AG09309 (cell line): Measurements from ENCODE around the gene OBSCN.
"Not testable (repeated sequence)": the region's sequence is repeated elsewhere in the genome, so short reads cannot be mapped to it uniquely, and the experiment has no call there.

Experiments
- DNase-seq: peaks from one replicate; pipeline ENCODE4 v3.0.0-alpha.2; 2010; ENCODE audit warnings: low read depth
- H3K4me3 ChIP-seq: 2 replicates; pipeline ENCODE4 v1.5.1; 2011; ENCODE audit warnings: mild to moderate bottlenecking, low read depth, low read length, moderate library complexity; ENCODE audit not compliant: control insufficient read depth
- TF ChIP-seq, protein P1 (sequence below): IDR thresholded peaks from 2 replicates; pipeline ENCODE4 v1.5.1; 2011; ENCODE audit warnings: mild to moderate bottlenecking, low read depth, low read length, inconsistent platforms; ENCODE audit not compliant: insufficient read depth, control insufficient read depth; ENCODE audit errors: missing control alignments

Gene OBSCN

DNA sequence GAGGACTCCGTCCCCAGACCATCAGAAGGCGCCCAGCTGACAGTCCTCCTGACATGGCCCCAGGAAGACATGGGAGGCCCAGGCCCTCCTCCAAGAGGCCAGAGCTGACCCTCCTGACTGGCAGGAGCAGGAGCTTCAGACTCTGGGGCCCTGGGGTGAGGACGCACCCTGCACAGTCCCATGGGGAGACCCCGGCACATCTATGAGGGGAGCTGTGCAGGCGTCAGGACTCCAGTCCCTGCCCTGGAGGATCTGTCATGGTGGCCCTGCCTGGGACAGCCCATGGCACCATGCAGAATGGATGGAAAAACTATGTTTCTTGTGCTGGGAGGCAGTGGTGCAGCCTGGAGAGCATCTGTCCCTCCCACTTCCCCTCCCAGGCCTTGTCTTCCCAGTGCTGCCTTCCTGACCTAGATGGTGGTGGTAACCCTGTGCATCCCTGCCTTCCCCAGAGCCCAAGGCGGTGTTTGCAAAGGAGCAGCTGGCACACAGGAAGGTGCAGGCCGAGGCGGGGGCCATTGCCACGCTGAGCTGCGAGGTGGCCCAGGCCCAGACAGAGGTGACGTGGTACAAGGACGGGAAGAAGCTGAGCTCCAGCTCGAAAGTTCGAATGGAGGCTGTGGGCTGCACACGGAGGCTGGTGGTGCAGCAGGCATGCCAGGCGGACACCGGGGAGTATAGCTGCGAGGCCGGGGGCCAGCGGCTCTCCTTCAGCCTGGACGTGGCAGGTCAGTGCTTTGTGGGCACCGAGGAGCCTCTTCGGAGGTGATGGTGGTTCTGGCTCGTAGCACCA lies 41.9 kb downstream of the OBSCN start:
- TF ChIP-seq, protein P1, sequence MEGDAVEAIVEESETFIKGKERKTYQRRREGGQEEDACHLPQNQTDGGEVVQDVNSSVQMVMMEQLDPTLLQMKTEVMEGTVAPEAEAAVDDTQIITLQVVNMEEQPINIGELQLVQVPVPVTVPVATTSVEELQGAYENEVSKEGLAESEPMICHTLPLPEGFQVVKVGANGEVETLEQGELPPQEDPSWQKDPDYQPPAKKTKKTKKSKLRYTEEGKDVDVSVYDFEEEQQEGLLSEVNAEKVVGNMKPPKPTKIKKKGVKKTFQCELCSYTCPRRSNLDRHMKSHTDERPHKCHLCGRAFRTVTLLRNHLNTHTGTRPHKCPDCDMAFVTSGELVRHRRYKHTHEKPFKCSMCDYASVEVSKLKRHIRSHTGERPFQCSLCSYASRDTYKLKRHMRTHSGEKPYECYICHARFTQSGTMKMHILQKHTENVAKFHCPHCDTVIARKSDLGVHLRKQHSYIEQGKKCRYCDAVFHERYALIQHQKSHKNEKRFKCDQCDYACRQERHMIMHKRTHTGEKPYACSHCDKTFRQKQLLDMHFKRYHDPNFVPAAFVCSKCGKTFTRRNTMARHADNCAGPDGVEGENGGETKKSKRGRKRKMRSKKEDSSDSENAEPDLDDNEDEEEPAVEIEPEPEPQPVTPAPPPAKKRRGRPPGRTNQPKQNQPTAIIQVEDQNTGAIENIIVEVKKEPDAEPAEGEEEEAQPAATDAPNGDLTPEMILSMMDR = no peak
- no peak for DNase-seq
- H3K4me3 ChIP-seq = no peak overlapping the region

DNA sequence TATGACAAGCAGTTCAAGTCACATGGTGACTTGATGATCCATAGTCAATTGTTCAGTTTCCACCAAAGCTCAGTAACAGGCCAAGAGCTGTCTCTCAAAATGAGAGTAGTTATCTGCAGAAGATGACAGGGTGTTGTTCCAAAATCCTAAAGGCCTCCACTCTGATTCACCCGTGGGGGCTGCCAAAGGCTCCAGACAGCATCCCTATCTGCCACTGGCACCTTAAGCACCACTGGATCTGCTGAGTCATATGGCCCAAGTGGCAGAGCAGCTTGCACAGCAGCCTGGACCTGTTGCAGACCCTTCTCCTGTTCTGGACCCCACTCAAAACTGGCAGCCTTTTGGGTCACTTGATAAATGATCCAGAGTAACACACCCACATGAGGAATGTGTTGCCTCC lies 44.6 kb downstream of the OBSCN start:
- not testable (repeated sequence) for DNase-seq, H3K4me3 ChIP-seq

DNA sequence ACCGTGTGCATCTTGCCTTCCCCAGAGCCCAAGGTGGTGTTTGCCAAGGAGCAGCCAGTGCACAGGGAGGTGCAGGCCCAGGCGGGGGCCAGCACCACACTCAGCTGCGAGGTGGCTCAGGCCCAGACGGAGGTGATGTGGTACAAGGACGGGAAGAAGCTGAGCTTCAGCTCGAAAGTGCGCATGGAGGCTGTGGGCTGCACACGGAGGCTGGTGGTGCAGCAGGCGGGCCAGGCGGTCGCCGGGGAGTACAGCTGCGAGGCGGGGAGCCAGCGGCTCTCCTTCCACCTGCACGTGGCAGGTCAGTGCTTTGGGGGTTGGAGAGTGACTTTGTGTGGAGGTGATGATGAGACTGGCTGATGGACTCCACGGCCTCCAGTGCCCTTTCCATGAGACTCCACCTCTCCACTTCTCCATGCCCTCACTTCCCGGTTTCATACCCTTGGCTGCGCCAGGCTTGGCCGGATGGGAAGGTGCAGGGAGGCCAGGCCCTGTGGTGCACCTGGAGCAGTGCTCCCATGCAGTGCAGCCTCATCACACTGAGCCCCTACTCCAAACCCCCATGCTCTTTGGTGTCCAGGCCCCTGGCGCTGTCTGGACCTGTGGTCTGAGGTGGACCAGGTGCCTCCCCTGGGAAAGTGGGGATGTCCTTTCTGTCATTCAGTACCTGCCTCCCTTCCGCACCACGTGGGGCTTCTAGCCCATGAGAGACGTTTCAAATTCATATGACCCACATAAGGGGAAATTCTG lies 49.0 kb downstream of the OBSCN start:
- no peak for DNase-seq
- TF ChIP-seq, protein P1 = no peak
- no peak overlapping the region for H3K4me3 ChIP-seq

DNA sequence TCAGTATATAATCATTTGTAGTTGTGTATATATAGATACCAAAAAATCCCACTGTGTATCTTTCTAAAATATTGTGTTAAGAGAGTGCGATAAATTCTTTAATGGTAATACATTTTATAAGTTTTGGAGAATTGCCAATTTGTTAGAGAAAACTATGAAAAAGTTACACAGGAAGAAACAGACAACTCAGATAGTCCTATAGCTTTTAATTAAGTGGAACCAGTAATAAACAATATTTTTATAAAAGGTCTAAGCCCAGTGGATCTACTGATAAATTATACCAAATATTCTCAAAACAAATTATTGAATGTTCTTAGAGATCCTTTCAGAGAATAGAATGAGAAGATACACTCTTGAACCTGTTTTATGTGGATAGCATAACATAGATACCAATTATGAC lies 50.6 kb downstream of the OBSCN start:
- no peak overlapping the region for H3K4me3 ChIP-seq
- TF ChIP-seq, protein P1 = no peak
- no peak for DNase-seq

DNA sequence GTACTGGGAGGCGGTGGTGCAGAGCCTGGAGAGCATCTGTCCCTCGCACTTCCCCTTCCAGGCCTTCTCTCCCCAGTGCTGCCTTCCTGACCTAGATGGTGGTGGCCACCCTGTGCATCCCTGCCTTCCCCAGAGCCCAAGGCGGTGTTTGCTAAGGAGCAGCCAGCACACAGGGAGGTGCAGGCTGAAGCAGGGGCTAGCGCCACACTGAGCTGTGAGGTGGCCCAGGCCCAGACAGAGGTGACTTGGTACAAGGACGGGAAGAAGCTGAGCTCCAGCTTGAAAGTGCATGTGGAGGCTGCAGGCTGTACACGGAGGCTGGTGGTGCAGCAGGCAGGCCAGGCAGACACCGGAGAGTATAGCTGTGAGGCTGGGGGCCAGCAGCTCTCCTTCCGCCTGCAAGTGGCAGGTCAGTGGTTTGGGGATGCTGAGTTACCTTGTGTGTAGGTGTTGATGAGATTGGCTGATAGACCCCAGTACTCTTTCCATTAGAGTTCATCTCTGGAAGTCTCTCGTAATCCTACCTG lies 51.6 kb downstream of the OBSCN start:
- no peak overlapping the region for H3K4me3 ChIP-seq
- TF ChIP-seq, protein P1 = no peak
- no peak for DNase-seq

DNA sequence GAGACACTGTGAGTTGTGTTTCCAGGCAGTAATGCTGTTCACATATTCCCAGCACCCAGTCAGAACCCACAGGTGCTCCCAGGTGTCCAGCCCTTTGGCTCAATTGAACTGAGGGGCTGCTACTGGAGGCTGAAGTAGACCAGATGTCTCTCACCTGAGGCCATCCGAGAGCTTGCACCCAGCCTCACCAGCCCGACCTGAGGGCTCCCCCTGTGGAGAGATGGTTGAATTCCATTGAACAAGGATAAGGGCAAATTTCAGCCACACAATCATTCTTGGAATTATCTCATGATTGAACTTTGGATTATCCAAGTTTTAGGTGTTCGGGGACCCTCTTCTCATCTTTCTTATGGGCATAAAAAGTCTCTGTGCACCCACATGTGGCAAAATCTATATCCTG lies 52.1 kb downstream of the OBSCN start:
- TF ChIP-seq, protein P1 = peak; percentile 29
- no peak for DNase-seq

DNA sequence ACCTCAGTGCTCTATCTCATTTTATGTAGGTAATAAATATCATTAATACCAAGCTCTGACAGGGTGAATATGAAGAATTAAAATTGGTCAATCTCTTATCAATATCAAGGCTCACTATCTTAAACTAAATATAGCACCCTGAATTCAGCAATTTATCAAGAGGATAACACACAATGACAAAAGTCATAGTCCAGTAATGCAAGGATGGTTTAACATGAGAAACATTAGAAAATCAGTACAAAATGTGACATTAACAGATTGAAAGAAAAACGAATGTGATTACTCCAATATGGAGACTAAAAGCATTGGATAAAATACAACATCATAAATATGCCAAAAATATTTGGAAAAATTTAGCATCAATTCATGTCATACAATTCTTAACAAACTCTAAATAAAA lies 53.9 kb downstream of the OBSCN start:
- H3K4me3 ChIP-seq = no peak overlapping the region
- no peak for DNase-seq
- TF ChIP-seq, protein P1 = no peak

More for the DNA sequence above, 52.1 kb downstream of the OBSCN start:
- H3K4me3 ChIP-seq = no peak overlapping the region
